Islet precursor cell (in vitro differentiated cells): ENCODE measurements around the gene ELOVL5.
"Not testable (repeated sequence)": the region's sequence is repeated elsewhere in the genome, so short reads cannot be mapped to it uniquely, and the experiment has no call there.

ENCODE experiments used
- DNase-seq: peaks from one replicate; pipeline ENCODE4 v3.0.0-alpha.2; 2018

ELOVL5 gene

DNA sequence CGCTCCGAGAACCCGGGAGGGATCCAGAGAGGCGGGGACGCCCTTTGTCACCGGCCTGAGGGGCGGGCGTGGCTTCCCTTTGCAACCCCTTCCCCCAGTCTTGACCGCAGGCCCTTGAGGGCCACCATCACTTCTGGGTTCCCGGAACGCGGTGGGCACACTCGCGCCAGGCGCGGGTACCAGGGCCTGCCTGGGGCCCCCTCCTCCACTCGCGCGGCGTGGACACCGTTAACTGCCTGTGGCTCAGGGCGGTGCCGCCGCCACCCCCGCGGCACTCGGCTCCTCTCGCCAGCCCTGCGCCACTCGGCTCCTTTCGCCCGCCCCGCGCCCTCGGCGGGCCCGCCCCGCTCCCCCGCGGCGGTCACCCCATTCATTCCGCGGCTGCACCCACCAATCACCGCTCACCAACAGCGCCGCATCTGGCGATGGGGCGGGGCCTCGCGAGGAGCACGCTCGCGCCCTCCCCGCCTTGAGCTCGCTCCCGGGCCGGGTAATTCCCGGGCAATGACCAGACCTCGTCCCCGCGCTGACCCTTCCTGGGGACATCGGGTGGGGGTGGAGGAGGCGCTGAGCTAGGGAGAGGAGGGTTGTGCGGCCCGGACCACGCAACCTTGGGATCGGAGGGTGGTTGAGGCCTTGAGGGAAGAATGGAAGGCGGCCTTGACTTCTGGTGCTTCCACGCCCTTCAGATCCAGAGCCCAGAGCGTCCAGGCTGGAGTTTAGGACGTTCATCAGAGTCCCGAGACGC is 10.5 kb upstream of the ELOVL5 start:
- peak; percentile 99 for DNase-seq

GRCh38 chr6:53358440-53359094 is 9.8 kb upstream of the ELOVL5 start:
- DNase-seq = no peak

DNA sequence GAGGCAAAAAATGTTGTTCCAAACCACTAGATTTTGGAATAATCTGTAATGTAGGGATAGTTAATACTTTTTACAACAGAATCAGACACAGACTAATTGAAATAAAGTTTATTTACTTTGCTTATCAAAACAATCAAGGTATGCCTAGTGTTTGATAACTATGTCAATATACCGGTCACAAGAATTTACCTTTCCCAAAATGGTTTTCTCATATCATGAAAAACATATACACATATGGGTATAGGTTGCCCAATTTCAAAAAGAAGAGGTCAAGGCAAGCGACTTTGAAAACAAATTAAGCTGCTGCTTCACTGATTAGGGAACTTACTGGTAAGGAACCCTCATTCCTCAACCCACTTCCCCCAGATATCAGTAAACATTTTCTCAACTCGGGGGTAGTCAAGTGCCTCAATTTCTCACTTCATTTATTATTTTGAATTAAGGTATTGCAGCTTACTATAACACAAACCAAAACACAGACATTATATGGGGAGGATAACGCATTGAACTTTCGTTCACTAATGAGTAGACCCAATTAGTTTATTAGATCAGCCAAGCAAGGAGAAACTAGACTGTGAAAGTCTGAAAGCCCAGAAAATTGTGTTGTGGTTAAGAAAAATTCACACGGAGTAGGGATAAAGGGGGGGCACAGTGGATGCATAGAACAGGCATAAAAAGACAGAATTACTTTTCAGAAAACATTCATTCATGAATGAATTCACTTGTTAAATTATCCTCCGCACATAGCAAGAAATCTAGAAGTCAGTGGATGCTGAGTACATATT is 9.0 kb upstream of the ELOVL5 start:
- no peak for DNase-seq

DNA sequence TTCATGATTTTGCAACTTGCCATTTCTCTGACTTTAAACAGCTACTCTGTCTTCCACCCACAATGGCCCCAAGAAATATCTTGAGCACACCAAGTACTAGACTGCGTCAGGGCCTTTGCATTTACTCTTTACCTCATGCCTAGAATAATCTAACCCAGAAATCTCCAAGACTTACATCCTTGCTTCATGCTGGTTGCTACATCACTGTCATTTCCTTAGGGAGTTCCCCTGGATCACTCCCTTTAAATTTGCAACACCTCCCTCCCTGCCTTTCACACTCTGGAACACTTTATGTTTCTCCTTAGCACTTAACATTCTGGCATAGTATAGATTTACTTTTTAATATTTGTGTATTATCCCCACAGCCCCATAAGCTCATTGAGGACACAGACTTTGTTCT is 4.9 kb upstream of the ELOVL5 start:
- no peak for DNase-seq

GRCh38 chr6:53352360-53352759 is 3.6 kb upstream of the ELOVL5 start:
- DNase-seq = no peak

DNA sequence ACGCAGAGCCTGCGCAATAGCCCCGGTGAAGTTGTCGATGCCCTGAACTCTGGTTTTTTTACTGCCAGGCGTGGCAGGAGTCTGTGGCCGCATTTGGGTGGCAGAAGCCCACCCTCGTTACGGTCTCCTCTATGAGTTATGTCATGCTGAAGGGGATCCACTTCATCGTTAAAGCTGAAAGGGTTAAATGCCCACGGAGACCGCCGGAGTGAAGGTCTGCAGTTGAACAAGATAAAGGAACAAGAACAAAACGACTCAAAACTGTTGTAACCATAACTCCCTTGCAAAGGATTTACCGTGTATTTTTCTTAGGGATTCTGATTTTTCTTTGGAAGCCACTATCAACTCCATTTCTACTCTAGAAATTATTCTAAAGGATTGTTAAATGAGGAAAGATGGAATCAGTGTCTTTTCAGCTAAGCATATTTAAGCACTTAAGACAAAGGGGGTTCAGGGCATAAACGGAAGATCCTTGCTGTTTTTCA is 501 bp upstream of the ELOVL5 start:
- no peak for DNase-seq

DNA sequence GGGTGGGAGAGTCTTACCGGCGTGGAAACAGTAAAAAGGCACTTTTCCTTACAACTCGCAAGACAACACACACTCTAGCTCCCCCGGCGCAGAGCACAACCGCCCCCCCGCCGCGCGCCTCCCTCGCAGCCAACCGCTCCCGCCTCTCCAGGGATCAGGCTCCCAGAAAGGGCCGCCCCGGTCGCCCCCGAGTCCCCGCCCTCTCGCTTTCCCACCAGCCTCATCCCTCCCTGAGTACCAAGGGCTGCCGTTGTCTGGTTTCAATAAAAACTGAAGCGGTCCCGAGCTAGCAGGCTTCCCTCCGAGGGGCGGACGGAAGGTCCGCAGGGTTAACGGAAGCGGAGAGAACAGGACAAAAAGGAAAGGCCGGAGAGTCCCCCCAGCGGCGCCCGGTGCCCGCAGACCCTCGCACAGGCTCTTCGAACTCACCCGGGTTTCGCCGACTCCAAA is 804 bp downstream of the ELOVL5 start:
- peak; percentile 89 for DNase-seq

GRCh38 chr6:53347250-53347920 is 1.4 kb downstream of the ELOVL5 start:
- no peak for DNase-seq

GRCh38 chr6:53346049-53346448 is 2.7 kb downstream of the ELOVL5 start:
- DNase-seq = not testable (repeated sequence)

GRCh38 chr6:53344969-53345368 is 3.8 kb downstream of the ELOVL5 start:
- DNase-seq = no peak

DNA sequence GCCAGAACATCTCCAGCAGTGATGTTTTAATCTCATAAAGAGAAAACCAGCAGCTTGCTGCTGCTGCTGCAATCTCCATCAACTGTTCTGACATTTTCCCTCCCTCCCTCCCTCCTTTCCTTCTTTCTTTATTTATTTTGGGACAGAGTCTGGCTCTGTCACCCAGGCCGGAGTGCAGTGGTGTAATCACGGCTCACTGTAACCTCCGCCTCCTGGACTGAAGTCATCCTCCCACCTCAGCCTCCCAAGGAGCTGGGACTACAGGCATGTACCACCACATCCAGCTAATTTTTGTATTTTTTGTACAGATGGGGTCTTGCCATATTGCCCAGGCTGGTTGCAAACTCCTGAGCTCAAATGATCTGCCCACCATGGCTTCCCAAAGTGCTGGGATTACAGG is 5.7 kb downstream of the ELOVL5 start:
- no peak for DNase-seq

DNA sequence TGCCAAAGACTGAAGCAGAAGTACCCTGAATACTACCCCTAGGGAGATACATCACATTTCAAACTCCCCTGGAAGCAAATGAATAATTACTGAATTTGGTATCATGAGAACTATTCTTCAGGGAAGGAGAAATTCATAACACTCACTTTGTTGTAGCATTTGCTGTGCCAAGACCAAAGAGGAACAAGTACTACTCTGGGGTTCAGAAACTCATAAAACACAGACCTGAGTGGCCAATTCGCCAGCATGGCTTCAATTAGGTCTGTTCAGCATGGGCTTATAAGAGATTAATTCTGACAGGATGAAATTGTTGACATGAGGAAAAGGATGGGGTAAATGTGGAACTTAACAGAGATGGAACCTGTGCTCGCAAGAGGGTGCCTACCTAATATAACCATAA is 6.5 kb downstream of the ELOVL5 start:
- no peak for DNase-seq

DNA sequence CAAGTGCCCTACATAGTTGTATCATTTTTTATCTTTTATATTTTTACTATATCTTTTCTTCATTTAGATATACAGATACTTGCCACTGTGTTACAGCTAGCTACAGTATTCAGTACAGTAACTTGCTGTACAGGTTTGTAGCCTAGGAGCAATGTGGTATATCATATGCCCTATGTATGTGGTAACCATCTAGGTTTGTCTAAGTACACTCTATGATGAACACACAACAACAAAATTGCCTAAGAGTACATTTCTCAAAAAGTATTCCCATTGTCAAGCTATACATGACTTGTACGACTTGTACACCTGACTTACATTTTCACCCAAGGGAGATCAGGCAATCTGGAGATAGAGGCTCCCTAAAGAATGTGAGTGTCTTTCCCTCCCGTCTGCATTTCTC is 8.2 kb downstream of the ELOVL5 start:
- no peak for DNase-seq

DNA sequence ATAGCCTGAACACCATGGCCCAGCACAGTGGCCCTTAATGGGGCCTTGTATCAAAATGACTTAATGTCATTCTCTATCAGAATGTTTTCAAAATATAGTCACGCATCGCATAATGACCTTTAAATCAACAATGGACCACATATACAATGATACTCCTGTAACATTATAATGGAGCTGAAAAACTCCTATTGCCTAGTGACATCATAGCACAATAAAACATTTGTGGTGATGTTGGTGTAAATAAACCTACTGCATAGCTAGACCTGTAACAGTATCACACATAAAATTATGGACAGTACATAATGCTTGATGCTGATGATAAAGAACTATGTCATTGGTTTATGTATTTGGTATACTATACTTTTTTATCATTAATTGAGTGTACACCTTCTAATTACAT is 9.3 kb downstream of the ELOVL5 start:
- no peak for DNase-seq

DNA sequence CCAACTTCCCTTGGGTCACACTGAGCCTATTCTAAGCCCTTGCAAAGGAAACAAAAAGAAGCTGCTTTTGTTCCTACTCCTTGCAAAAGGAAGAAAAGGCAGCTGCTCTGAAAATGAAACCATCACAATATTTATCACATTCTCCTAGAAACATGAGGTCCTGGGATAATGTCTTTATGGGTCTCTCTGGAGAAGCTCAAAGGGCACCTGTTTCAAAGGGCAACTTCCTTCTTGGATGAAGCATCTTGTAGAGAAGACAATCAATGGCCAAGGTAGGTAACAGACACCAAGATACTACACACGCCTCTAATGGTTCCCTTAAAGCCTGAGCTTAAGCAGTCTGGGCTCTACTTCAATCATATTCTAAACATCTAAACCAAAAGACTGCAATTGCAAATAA is 10.4 kb downstream of the ELOVL5 start:
- no peak for DNase-seq

GRCh38 chr6:53336070-53336469 is 12.7 kb downstream of the ELOVL5 start:
- no peak for DNase-seq

DNA sequence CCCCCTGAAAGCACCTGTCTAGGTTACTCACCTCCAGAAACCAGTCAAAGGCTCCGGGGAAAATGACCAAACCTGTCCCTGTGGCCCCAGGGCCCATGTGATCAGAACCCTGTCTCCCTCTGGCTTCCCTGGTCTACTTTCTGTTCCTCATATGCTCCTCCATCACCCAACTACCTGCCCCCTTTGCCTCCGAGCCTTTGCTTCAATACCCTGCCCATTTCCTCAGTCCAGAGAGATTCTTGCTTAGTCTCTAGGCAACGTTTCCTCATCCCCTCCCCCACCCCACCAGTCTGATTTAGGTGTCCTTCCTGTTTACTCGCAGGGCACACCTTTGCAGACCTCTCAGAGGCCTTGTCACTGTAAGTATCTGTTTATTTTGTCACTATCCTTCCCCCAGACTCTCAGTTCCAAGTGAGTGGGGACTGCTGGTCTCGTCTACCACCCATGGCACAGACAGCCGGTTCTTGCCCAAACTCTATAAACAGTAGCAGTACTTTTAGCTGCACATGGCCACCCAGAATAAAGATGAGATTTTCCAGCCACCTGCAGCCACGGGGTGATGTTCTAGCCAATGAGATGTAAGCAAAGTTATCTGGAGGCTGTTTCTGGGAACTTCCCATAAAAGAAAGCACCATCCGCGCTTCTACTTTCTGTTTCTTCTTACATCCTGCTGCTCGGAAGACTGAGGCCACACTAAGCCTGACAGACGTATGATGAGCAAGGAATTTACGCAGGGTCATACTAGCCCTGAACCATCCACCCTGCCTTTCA is 13.3 kb downstream of the ELOVL5 start:
- no peak for DNase-seq

DNA sequence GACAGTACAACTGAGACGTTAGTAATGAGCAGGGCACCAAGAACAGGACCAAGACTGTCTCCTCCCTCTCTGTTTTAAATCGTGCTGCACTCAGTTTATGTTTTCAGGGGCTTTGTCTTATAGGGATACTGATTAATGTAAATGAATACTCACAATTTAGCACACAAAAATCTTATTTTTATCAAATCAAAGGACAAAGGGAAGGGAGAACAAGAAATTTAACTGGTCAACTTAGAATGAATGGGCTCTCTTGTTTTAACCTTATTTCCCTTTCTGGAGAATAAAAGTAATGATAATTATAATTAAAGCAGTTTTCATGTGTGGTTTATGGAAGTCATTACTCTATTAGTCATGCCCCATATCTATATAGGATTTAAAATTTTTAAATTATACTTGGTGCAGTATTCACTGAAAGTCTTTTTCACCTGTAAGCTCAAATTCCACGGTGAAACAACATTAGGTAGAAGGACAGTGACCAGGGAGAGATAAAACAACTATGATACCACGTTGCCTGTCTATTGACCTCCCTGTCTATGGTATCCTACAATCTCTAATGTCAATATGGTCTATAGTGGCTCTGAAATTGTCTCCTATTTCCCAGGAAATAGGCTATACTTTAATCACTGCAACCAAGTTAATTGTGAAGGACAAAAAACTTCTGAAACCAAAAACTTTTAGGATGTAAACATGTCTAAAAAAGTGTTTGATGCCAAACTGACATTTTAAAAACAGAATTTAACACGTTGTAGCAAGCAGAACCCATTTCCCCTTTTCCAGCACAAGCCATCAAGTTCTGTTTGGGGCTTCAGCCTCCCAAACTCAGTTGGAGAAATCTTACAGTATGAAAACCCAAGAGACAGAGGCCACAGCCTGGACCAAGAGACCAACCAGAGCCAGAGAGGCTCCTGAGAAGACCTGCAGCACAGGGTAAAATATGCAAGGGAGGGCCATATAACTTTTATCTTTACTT is 15.0 kb downstream of the ELOVL5 start:
- DNase-seq = no peak

DNA sequence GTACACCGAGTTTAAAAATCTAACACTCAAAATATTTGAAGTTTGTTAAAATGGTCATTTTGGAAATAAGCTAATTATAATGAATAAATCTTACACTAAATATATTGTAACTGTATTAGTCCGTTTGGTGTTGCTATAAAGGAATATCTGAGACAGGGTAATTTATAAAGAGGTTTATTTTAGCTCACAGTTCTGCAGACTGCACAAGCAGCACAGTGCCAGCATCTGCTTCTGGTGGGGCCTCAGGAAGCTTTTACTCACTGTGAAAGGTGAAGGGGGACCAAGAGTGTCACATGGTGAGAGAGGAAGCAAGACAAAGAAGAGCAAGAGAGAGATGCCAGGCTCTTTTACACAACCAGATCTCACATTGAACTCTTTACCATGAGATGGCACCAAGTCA is 17.1 kb downstream of the ELOVL5 start:
- no peak for DNase-seq

- DNase-seq = no peak
Observed at GRCh38 chr6:53330137-53330536, 18.6 kb downstream of the ELOVL5 start.

GRCh38 chr6:53328375-53328774 is 20.4 kb downstream of the ELOVL5 start:
- DNase-seq = no peak
